Measurements from ENCODE around the gene C7orf25.

C7orf25 gene

DNA sequence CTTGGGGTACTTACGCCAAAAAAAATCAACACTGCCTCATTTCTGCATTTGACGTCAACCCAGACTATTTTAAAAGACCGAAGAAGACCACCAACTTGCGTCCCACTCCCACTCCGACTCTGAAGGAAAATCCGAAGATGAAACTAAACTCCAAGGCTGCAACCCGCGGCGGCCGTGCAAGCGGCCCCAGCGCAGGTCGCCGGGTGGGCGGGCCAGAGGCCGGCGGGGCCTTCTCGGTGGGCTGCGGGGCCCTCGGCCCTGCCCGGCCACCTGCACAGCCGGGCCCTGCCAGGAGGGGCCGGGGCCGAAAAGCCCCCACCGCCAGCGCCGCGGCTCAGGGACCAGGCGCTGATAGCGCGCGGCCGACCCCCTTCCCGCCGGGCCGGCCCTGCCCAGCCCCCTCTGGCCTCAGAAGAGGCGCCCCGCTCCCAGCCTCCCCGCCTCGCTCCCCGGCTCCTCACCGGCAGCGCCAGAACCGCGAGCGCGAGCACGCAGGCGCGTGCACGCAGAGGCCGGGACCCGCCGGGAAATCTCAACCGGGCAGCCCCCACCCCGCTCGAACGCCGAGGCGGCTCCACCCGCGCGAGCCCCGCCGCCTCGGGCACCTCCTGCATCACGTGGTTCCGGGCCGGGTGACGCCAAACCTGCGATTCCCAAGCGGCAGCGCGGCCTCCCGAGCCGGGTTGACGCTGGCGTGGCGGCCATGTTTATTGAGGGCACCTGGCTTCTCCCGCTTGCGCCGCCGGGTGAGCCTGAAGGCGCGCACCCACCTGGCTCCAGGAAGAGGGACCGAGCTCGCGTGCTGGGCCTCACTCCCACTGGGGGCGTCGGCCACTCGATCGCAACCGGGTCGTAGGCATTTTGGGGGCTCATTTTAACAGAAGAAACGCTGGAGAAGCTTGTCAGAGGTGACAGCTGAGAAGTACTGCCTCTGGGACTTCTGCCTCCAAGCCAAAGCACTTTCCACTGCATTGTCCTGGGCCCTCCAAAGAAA is at the start of gene C7orf25:
TSS of gene C7orf25 (minus strand) at position 617 of the 994 bp plus-strand sequence. CDS start 1,170 bp downstream, outside the sequence.
- DNase-seq (ENCODE audit: low read depth in 2 of 3, low spot score in 2 of 3): peak; percentile 87 to 90 (median 88)

- DNase-seq (ENCODE audit: low read depth in 2 of 3, low spot score in 2 of 3): no peak
These were observed 49.3 kb upstream of the C7orf25 start for GRCh38 chr7:42961170-42961569.

- no peak for DNase-seq (ENCODE audit: low read depth in 2 of 3, low spot score in 2 of 3)
These were observed 48.9 kb upstream of the C7orf25 start for GRCh38 chr7:42960762-42961161.

GRCh38 chr7:42959549-42959948 is 47.7 kb upstream of the C7orf25 start:
- DNase-seq (ENCODE audit: low read depth in 2 of 3, low spot score in 2 of 3): no peak

GRCh38 chr7:42956062-42956461 is 44.2 kb upstream of the C7orf25 start:
- DNase-seq (ENCODE audit: low read depth in 2 of 3, low spot score in 2 of 3): no peak

- DNase-seq (ENCODE audit: low read depth in 2 of 3, low spot score in 2 of 3): no peak
These were observed 42.1 kb upstream of the C7orf25 start for GRCh38 chr7:42953994-42954393.

GRCh38 chr7:42952328-42952727 is 40.5 kb upstream of the C7orf25 start:
- DNase-seq (ENCODE audit: low read depth in 2 of 3, low spot score in 2 of 3): no peak

DNA sequence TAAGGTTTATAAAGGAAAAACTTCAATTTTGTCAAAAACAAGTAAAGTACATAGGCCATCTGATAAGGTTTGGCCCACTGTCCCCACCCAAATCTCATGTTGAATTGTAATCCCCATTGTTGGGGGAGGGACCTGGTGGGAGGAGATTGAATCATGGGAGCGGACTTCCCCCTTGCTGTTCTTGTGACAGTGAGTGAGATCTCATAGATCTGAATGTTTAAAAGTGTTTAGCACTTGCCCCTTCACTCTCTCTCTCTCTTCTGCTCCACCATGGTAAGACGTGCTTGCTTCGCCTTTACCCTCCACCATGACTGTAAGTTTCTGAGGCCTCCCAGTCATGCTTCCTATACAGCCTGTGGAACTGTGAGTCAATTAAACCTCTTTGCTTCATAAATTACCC is 38.5 kb upstream of the C7orf25 start:
- DNase-seq (ENCODE audit: low read depth in 2 of 3, low spot score in 2 of 3): no peak

GRCh38 chr7:42947521-42947920 is 35.7 kb upstream of the C7orf25 start:
- DNase-seq (ENCODE audit: low read depth in 2 of 3, low spot score in 2 of 3): no peak

- DNase-seq (ENCODE audit: low read depth in 2 of 3, low spot score in 2 of 3): no peak
These were observed 34.7 kb upstream of the C7orf25 start for GRCh38 chr7:42946627-42946950.

DNA sequence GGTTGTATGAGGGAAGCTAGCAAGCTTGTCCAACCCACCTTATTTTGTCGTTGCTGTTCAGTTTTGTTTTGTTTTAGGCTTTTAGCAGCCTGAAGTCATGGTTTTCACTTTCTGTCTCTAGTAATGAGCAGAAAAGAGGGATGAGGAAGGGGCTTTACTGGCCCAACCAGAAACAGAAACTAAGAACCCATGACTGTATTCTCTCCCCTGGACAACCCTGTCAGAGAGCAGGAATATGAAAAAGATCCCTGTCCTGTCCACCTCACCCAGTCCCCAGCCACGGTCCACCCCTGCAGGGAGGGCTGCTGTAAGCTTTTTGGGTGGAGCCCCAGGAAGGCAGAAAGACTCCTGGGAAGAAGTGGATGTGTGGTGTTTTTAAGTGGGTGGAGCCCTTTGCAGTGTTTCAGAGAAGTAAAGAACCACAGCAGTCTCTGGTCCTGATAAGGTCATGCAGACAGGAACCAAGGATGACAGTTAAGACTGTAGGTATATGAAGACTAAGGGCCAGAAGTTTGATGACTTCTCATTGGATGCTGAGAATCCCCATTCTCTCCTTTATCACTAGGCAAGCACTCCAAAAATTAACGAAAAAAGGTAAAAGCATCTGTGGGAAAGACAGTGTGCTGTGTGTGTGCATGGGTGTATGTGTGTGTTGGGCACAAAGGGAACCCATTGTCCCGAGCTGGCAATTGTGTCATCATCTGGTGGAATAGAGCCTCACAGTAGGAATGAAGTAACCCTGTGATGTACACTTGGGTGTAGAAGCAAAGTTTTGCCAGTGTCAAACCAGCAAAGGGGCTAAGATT is 34.2 kb upstream of the C7orf25 start:
- no peak for DNase-seq (ENCODE audit: low read depth in 2 of 3, low spot score in 2 of 3)

GRCh38 chr7:42940985-42941847 is 29.3 kb upstream of the C7orf25 start:
- DNase-seq (ENCODE audit: low read depth in 2 of 3, low spot score in 2 of 3): peak in 2 of 3 experiments; percentile 19 to 43

DNA sequence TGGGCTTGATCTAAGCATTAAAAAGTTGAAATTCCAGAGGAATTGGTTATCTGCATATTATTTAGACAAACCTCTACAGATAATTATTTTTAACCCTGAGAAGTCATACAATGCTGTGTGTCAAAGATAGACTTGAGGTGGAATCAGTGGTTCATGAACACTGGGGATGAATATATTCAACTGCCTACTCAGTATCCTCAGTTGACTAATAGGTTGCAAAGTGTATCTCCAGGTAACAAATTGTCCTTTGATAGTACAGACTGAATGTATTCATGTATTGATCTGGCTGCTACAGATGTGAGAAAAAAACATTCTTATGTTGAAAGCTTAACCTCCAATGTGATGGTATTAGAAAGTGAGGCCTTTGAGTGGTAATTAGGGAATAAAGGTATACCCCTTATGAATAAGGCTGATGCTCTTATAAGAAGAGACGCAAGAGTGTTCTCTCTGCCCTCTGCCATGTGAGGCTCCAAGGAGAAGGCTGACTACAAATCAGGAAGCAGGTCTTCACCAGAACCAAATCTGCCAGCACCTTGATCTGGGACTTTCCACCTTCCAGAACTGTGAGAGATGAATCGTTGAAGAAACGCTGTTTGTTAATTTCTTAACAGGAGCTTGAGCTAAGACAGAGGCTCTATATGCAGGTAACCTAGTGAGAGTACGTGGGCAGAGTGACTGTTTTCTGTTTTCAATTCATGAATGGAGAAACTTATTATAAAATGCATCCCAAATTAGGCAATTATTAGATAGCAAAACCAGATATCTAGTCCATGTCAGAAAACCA is 27.8 kb upstream of the C7orf25 start:
- DNase-seq (ENCODE audit: low read depth in 2 of 3, low spot score in 2 of 3): no peak

DNA sequence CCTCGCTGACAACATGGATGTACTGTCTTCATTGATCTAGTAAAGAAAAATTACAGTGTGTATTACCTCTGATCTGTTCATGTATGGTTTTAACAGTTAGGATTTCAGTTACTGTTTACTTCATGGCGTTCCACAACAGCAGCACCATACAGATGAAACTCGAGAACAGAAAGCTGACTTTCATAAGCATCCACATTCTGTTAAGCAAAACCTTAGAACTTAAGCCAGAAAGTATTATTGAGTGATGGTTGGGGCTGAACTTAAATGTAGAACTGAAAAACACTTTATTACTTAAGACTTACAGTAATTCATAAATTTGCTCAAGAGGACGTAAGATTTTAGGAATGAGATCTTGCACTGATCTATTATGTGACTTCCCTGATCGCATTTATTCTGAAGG is 24.0 kb upstream of the C7orf25 start:
- no peak for DNase-seq (ENCODE audit: low read depth in 2 of 3, low spot score in 2 of 3)

GRCh38 chr7:42934291-42934690 is 22.4 kb upstream of the C7orf25 start:
- DNase-seq (ENCODE audit: low read depth in 2 of 3, low spot score in 2 of 3): no peak

GRCh38 chr7:42932811-42933591 is 21.1 kb upstream of the C7orf25 start:
- no peak for DNase-seq (ENCODE audit: low read depth in 2 of 3, low spot score in 2 of 3)

DNA sequence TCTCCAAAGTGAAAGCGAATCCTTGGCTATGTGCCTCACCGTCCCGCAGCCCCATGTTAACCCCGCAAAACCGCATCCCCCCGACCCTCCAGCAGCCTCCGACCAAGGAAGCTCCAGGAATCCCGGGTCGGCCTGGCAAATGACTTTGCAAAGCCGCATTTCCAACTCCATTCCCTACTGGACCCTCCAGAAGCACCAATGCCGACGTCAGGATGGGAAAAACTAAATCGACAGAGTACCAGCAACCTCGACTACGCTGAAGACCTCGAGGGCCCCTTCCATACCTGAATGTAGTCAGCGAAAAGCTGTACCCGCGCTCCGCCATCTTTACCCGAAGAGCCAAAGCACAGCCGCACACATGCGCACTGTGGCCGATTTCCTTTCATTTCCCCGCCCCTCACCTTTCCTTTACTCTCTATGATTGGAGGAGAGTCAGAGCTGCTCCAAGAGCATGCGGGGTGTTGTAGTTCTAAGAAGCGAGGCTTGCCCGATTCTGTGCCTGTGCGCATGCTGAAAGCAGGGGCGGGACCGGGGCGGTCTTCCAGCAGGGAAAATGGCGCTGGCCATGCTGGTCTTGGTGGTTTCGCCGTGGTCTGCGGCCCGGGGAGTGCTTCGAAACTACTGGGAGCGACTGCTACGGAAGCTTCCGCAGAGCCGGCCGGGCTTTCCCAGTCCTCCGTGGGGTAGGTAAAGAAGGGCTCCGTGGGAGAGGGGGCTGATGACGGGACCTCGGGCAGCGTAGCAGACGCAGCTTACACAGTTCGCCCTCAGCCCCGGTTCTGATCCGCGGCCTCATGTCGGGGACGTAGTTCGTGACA is 20.2 kb upstream of the C7orf25 start, which contains the start of the genes MRPL32 and PSMA2:
TSS of gene MRPL32 (plus strand) at position 543 of the 818 bp plus-strand sequence. CDS start at position 554, 11 bp downstream.
TSS of gene PSMA2 (minus strand) at position 341 of the 818 bp plus-strand sequence. CDS start at position 325, 16 bp downstream.
- peak; percentile 58 to 81 (median 73) for DNase-seq (ENCODE audit: low read depth in 2 of 3, low spot score in 2 of 3)

DNA sequence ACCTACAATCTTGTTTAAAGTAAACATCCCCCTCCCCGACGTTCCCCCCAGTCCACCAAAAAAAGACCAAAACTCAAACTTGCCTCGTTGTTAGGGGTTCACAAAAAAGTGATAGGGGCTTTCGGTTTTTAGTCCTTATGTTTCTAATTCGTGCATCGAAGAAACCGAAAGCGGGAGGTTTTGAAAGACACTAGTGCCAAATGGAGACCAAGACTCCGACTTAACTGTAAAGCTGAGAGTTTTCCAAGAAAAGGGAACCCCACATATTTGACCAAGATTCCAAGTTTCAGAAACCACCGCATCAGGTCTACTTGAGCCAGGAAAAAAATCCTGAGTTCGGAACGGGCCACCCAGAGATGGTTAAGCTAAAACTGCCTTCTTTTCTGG is 19.6 kb upstream of the C7orf25 start:
- no peak for DNase-seq (ENCODE audit: low read depth in 2 of 3, low spot score in 2 of 3)
